GM20000 (cell line): ENCODE measurements around the gene NHSL2.

Experiments
- DNase-seq: peaks from one replicate; pipeline ENCODE4 v3.0.0; 2012; ENCODE audit warnings: low spot score
- CTCF ChIP-seq: IDR thresholded peaks from 2 replicates; pipeline ENCODE4 v1.5.1; 2012; ENCODE audit warnings: mild to moderate bottlenecking, control low read depth; ENCODE audit errors: extremely low read depth, missing control alignments

NHSL2 gene

GRCh38 chrX:71941776-71942175, 31.1 kb downstream of the NHSL2 start:
- no peak for TF ChIP-seq CTCF
- DNase-seq: no peak

GRCh38 chrX:71944369-71944768, 33.7 kb downstream of the NHSL2 start:
- TF ChIP-seq CTCF: no peak
- DNase-seq: no peak

- DNase-seq: no peak
- TF ChIP-seq CTCF: no peak
These were observed 34.7 kb downstream of the NHSL2 start for GRCh38 chrX:71945237-71945805.

GRCh38 chrX:71949363-71949762, 38.7 kb downstream of the NHSL2 start:
- no peak for DNase-seq
- TF ChIP-seq CTCF: no peak

- TF ChIP-seq CTCF: no peak
These were observed 39.3 kb downstream of the NHSL2 start for GRCh38 chrX:71949844-71950445.

GRCh38 chrX:71953391-71953790, 42.7 kb downstream of the NHSL2 start:
- no peak for DNase-seq
- no peak for TF ChIP-seq CTCF

More at GRCh38 chrX:71949844-71950445, 39.3 kb downstream of the NHSL2 start:
- no peak for DNase-seq

GRCh38 chrX:71953946-71954345, 43.3 kb downstream of the NHSL2 start:
- DNase-seq: no peak
- no peak for TF ChIP-seq CTCF
